ENCODE data around the gene AGAP2.

Gene AGAP2

DNA sequence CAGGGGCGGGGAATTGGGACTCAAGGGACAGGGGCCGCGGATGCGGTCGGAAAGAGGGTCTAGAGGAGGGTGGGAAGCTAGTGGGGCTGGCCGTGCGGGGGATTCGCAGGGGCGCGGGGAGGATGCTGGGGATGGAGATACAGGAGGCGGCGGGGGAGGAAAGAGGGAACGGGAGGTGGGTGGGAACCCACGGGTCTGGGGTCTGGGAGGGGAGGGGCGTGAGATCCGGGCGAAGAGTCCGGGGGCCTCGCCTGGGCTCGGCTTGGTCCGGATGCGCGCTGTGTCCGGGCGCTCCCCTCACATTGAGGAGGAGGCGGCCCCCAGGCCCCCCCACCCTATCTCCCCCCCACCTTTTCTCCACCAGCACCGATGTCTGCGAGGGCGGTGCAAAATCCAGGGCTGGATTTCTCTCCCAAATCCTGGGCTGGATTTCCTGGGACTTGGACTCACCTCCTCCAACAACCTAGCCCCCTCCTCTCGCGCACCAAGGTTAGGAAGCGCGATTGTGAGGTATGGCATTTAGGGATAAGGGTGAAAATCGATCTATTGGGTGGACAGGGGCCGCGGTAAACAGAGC is at the start of gene AGAP2:
TSS of gene AGAP2 (minus strand) at position 82 of the 577 bp plus-strand sequence. CDS start 496 bp downstream, outside the sequence.
- H3K9me3 Mint-ChIP-seq: no peaks in the 10 kb centered on the region
- peaks cover 36% of the 10 kb centered on the region for H3K36me3 Mint-ChIP-seq (ENCODE audit: low read depth)
- H3K27ac Mint-ChIP-seq: peak within 1 kb of the TSS; percentile 78
- H3K4me1 Mint-ChIP-seq (ENCODE audit: low read depth): peaks cover 31% of the 10 kb centered on the region
- H3K27me3 Mint-ChIP-seq (ENCODE audit: low read depth): no peaks in the 10 kb centered on the region
- H3K4me3 Mint-ChIP-seq: peak within 1 kb of the TSS; percentile 81
- no peak for DNase-seq (ENCODE audit: low spot score)

DNA sequence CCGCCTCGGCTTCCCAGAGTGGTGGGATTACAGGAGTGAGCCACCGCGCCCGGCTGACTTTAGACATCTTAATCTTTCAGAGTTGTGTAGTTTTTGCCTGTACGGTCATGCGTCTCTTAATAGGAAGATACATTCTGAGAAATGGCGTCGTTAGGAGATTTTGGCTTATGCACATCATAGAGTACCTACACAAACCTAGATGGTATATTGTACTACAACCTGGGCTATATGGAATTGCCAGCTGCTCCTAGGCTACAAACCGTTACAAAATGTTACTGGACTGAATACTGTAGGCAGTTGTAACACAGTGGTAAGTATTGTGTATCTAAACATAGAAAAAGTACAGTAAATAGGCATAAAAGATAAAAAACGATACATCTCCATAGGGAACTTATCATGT is 45.3 kb upstream of the AGAP2 start:
- Mint-ChIP-seq H3K9me3 (no peaks in the 10 kb centered on the region), H3K4me3 (peak overlapping the region; percentile 73), H3K27me3 (ENCODE audit: low read depth) (no peaks in the 10 kb centered on the region), H3K36me3 (ENCODE audit: low read depth) (peaks cover 31% of the 10 kb centered on the region), H3K4me1 (ENCODE audit: low read depth) (peaks cover 16% of the 10 kb centered on the region), H3K27ac (peak overlapping the region; percentile 34)
- no peak for DNase-seq (ENCODE audit: low spot score)

DNA sequence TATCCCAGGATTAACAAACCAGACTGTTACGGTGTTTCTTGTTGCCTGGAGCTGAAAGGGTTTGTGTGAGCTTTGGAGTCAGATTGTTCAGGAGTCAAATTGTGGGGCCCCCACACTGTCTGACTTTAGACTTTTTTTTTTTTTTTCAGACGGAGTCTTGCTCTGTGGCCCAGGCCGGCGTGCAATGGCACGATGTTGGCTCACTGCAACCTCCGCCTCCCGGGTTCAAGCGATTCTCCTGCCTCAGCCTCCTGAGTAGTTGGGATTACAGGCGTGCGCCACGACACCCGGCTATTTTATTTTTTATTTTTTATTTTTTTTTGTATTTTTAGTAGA is 44.9 kb upstream of the AGAP2 start:
- Mint-ChIP-seq H3K27me3 (ENCODE audit: low read depth) (no peaks in the 10 kb centered on the region), H3K9me3 (no peaks in the 10 kb centered on the region), H3K36me3 (ENCODE audit: low read depth) (peaks cover 27% of the 10 kb centered on the region), H3K4me3 (peak overlapping the region; percentile 96), H3K27ac (peak overlapping the region; percentile 94), H3K4me1 (ENCODE audit: low read depth) (peaks cover 16% of the 10 kb centered on the region)
- DNase-seq (ENCODE audit: low spot score): no peak

DNA sequence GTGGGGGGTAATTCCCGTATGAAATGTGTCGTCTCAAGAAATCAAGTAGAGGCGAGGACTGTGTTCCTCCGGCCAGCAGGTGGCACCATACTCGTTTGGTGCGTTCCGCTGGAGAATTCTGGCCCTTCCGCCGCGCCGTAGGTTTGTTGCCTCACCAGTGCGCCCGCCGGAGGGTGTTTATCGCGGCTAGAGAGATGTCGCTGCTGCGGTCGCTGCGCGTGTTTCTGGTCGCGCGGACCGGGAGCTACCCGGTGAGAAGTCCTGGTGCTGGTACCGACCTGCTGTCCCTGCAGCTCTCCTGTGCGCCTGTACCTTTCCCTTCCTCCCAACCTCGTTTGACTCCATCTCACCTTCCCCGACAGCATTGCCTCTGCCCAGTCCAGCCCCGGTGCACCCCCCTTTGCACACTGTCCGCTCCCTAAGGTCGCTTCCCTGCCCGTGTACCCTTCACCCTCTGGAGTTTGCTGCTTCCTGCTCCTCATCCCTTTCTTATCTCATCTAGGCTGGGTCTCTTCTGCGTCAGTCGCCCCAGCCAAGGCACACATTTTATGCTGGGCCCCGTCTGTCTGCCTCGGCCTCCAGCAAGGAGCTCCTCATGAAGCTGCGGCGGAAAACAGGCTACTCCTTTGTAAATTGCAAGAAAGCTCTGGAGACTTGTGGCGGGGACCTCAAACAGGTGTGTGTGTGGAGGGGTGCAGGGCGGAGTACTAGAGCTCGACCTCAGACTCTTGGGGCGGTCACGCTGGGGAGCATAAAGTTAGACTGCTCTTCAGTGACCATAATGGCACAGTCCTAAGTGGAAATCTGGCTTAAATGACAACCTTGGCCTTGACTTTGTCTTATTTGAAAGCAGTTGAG is 44.3 kb upstream of the AGAP2 start, which contains the start of gene TSFM:
TSS of gene TSFM (plus strand) at position 180 of the 858 bp plus-strand sequence. CDS start at position 195, 15 bp downstream.
- no peaks in the 10 kb centered on the region for H3K27me3 Mint-ChIP-seq (ENCODE audit: low read depth)
- H3K36me3 Mint-ChIP-seq (ENCODE audit: low read depth): peaks cover 26% of the 10 kb centered on the region
- peak within 1 kb of the TSS; percentile 94 for H3K27ac Mint-ChIP-seq
- no peaks in the 10 kb centered on the region for H3K9me3 Mint-ChIP-seq
- H3K4me3 Mint-ChIP-seq: peak within 1 kb of the TSS; percentile 96
- H3K4me1 Mint-ChIP-seq (ENCODE audit: low read depth): peaks cover 16% of the 10 kb centered on the region
- DNase-seq (ENCODE audit: low spot score): peak; percentile 94

DNA sequence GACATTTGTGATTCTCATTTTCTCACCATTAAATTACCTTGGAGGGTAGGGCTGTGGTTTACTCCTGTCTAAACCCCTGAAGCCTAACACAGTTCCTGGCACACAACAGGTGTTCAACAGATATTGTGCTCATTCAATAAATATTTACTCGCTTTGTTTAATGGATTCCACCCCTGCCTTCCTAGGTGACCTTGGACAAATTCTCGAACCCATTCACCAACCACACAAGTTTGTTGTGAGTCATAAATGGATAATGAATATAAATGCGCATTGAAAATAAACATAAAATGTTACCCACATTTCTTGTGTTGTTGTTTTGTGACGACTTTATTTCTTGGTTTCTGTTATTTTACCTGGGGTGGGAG is 43.7 kb upstream of the AGAP2 start:
- peak overlapping the region; percentile 94 for H3K27ac Mint-ChIP-seq
- DNase-seq (ENCODE audit: low spot score): no peak
- no peaks in the 10 kb centered on the region for H3K9me3 Mint-ChIP-seq
- H3K4me3 Mint-ChIP-seq: peak overlapping the region; percentile 96
- peaks cover 20% of the 10 kb centered on the region for H3K36me3 Mint-ChIP-seq (ENCODE audit: low read depth)
- H3K4me1 Mint-ChIP-seq (ENCODE audit: low read depth): peaks cover 16% of the 10 kb centered on the region
- H3K27me3 Mint-ChIP-seq (ENCODE audit: low read depth): no peaks in the 10 kb centered on the region

DNA sequence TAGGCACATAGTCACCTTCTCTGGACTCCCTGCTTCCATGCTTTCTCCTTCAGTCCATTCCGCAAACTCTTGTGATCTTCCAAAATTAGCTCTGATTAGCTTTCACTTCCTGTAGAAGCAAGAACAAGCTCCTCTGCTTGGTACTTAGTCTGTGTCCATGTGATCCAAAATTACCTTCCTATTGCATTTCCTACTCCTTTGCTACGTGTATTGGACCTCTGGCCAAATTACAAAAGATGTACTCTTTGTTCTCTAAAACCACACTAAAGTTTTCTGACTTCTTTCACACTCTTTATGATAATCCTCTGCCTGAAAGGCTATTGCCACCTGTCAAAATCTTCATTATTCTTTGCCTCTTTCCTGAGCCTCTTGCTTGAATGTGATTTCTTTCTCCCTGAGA is 43.3 kb upstream of the AGAP2 start:
- H3K4me3 Mint-ChIP-seq: peak overlapping the region; percentile 96
- H3K27me3 Mint-ChIP-seq (ENCODE audit: low read depth): no peaks in the 10 kb centered on the region
- DNase-seq (ENCODE audit: low spot score): no peak
- peaks cover 16% of the 10 kb centered on the region for H3K4me1 Mint-ChIP-seq (ENCODE audit: low read depth)
- peak overlapping the region; percentile 76 for H3K27ac Mint-ChIP-seq
- peaks cover 18% of the 10 kb centered on the region for H3K36me3 Mint-ChIP-seq (ENCODE audit: low read depth)
- H3K9me3 Mint-ChIP-seq: no peaks in the 10 kb centered on the region

DNA sequence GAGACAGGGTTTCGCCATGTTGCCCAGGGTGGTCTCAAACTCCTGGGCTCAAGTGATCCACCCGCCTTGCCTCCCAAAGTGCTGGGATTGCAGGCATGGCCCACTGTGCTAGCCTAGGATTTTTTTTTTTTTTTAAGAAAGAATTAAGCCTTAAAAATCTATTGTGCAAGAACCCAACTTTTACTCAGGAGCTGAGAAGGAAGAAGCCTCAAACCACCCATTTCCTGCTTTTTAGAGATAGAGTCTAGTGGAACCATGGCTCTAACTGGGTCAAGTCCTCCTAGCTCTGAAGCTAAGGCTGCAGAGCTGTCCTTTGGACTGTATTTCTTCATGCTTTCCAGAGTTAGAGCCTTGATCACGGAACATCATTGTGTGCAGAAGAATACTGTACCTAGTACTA is 42.7 kb upstream of the AGAP2 start:
- no peaks in the 10 kb centered on the region for H3K9me3 Mint-ChIP-seq
- no peak for DNase-seq (ENCODE audit: low spot score)
- H3K27me3 Mint-ChIP-seq (ENCODE audit: low read depth): no peaks in the 10 kb centered on the region
- H3K36me3 Mint-ChIP-seq (ENCODE audit: low read depth): peaks cover 14% of the 10 kb centered on the region
- peak overlapping the region; percentile 76 for H3K27ac Mint-ChIP-seq
- H3K4me1 Mint-ChIP-seq (ENCODE audit: low read depth): peaks cover 16% of the 10 kb centered on the region
- no peak overlapping the region for H3K4me3 Mint-ChIP-seq

DNA sequence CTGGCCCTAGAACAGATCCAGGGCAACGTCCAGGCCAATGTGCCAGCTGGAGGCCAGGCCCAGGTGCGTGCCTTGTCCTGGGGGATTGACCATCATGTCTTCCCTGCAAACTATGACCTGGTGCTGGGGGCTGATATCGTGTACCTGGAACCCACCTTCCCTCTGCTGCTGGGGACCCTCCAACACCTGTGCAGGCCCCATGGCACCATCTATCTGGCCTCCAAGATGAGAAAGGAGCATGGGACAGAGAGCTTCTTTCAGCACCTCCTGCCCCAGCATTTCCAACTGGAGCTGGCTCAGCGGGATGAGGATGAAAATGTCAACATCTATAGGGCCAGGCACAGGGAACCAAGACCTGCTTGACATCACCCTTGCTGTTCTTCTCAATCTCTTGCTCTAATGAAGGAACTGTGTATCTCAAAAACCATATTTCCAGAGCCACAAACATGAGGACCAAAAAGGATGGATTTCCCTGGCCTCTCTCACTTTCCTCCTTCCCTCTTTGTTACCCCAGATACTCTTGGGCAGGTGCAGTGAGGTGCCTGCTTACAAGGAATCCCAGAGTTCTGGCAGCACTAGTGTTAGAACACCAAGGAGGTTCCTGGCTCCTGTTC is 41.8 kb upstream of the AGAP2 start:
- no peak for DNase-seq (ENCODE audit: low spot score)
- H3K9me3 Mint-ChIP-seq: no peaks in the 10 kb centered on the region
- H3K4me1 Mint-ChIP-seq (ENCODE audit: low read depth): peaks cover 18% of the 10 kb centered on the region
- H3K27ac Mint-ChIP-seq: no peak overlapping the region
- H3K27me3 Mint-ChIP-seq (ENCODE audit: low read depth): no peaks in the 10 kb centered on the region
- peaks cover 13% of the 10 kb centered on the region for H3K36me3 Mint-ChIP-seq (ENCODE audit: low read depth)
- H3K4me3 Mint-ChIP-seq: no peak overlapping the region

DNA sequence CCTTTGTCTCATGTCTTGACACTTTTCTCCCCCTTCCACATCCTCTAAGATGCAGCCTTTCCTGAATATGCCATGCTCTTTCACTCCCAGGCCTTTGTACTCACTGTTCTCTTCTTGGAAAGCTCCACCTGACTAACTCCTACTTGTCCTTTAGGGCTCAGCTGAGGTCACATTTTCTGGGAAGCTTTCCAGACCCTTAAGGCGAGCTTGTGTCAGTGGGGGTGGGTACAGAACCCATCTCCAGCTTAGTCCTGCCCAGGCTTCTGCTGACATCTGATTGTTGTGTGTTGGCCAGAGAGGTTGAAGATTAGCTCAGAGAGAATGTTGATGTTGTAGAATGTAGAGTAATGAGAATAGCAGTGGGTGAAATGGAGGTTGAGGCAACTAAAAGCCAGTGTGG is 41.2 kb upstream of the AGAP2 start:
- Mint-ChIP-seq H3K27me3 (ENCODE audit: low read depth) (no peaks in the 10 kb centered on the region), H3K9me3 (no peaks in the 10 kb centered on the region), H3K4me1 (ENCODE audit: low read depth) (peaks cover 18% of the 10 kb centered on the region), H3K27ac (no peak overlapping the region), H3K4me3 (no peak overlapping the region), H3K36me3 (ENCODE audit: low read depth) (peaks cover 13% of the 10 kb centered on the region)
- DNase-seq (ENCODE audit: low spot score): no peak

DNA sequence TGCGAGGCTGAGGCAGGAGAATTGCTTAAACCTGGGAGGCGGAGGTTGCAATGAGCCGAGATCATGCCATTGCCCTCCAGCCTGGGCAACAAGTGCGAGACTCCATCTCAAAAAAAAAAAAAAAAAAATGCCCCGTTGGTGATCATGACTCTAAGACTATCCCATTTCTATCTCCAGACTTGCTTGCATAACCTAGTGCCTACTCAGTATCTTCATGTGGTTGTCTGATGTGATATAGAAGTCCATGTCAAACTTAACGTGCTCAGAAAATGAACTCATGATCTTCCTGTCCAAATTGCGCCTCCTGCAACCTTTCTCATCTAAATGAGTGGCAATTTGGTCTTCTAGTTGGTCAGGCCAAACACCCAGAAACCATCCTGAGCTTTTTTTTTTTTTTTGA is 39.4 kb upstream of the AGAP2 start:
- no peak overlapping the region for H3K27ac Mint-ChIP-seq
- no peaks in the 10 kb centered on the region for H3K27me3 Mint-ChIP-seq (ENCODE audit: low read depth)
- peaks cover 18% of the 10 kb centered on the region for H3K4me1 Mint-ChIP-seq (ENCODE audit: low read depth)
- no peak overlapping the region for H3K4me3 Mint-ChIP-seq
- DNase-seq (ENCODE audit: low spot score): no peak
- H3K9me3 Mint-ChIP-seq: no peaks in the 10 kb centered on the region
- H3K36me3 Mint-ChIP-seq (ENCODE audit: low read depth): peaks cover 10% of the 10 kb centered on the region

DNA sequence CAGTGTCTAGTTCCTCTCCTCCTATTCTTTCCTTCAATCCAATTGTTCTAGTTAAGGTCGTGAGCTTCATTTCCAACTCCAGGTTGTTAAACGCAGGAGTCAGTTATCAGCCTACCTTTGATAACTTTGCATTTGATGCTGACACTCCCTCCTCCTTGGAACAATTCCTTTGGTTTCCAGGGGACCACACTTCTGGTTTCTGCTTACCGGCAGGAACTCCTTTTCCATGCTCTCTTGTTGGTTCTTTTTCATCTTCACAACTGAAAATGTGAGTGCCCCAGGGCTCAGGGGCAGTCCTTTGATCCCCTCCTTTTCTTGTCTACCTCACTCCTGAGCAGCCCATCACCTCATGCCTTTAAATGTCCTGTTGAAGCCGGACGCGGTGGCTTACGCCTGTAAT is 38.8 kb upstream of the AGAP2 start:
- no peak overlapping the region for H3K4me3 Mint-ChIP-seq
- H3K4me1 Mint-ChIP-seq (ENCODE audit: low read depth): peaks cover 18% of the 10 kb centered on the region
- no peak for DNase-seq (ENCODE audit: low spot score)
- no peaks in the 10 kb centered on the region for H3K27me3 Mint-ChIP-seq (ENCODE audit: low read depth)
- peaks cover 5% of the 10 kb centered on the region for H3K36me3 Mint-ChIP-seq (ENCODE audit: low read depth)
- H3K9me3 Mint-ChIP-seq: no peaks in the 10 kb centered on the region
- no peak overlapping the region for H3K27ac Mint-ChIP-seq

DNA sequence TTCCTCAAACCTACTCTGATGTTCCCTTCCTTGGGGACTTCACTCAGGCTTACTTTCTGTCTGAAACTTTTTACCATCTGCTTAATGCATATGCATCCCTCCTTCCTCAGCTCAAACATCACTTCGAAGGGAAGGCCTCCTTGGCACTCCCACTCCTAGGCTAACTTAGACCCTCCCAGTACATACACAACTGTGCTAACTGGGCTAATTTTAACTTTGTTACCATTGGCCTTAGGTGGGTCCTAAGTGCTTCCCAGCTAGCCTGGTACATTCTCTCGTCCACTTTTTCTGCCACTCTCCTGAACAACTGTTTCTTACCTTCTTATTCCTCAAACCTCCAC is 37.7 kb upstream of the AGAP2 start:
- peaks cover 5% of the 10 kb centered on the region for H3K36me3 Mint-ChIP-seq (ENCODE audit: low read depth)
- DNase-seq (ENCODE audit: low spot score): no peak
- no peaks in the 10 kb centered on the region for H3K27me3 Mint-ChIP-seq (ENCODE audit: low read depth)
- H3K9me3 Mint-ChIP-seq: no peaks in the 10 kb centered on the region
- H3K4me1 Mint-ChIP-seq (ENCODE audit: low read depth): peaks cover 15% of the 10 kb centered on the region
- H3K27ac Mint-ChIP-seq: no peak overlapping the region
- no peak overlapping the region for H3K4me3 Mint-ChIP-seq

DNA sequence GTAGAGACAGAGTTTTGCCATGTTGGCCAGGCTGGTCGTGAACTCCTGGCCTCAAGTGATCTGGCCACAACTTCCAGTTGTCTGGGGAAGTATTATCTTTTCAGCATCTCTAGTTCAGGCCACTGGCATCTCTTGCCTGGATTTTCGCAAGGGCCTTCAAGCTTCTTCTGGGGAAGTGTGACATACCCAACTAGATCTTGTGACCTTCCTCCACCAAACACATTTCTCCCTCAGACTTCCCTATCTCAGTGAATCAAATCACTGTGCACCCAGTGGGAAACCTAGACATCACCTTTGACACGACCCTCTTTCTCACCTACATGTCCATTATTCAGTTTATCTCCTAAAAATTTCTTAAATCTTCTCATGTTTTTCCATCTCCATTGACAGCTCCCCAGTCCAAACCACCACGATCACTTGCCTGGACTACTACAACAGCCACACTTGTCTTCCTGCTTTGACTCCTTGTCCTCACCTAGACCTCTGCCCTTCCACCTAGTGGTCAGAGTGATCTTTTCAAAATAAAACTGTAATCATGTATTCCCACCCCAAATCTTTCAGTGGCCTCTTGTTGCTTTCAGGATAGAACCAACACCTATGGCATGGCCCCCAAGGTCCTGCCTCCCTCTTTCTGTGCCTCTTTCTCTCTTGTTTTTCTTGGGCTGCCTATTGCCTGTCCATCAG is 37.2 kb upstream of the AGAP2 start:
- no peak for DNase-seq (ENCODE audit: low spot score)
- H3K27ac Mint-ChIP-seq: no peak overlapping the region
- peaks cover 5% of the 10 kb centered on the region for H3K36me3 Mint-ChIP-seq (ENCODE audit: low read depth)
- H3K4me1 Mint-ChIP-seq (ENCODE audit: low read depth): peaks cover 15% of the 10 kb centered on the region
- H3K4me3 Mint-ChIP-seq: no peak overlapping the region
- no peaks in the 10 kb centered on the region for H3K9me3 Mint-ChIP-seq
- H3K27me3 Mint-ChIP-seq (ENCODE audit: low read depth): no peaks in the 10 kb centered on the region

DNA sequence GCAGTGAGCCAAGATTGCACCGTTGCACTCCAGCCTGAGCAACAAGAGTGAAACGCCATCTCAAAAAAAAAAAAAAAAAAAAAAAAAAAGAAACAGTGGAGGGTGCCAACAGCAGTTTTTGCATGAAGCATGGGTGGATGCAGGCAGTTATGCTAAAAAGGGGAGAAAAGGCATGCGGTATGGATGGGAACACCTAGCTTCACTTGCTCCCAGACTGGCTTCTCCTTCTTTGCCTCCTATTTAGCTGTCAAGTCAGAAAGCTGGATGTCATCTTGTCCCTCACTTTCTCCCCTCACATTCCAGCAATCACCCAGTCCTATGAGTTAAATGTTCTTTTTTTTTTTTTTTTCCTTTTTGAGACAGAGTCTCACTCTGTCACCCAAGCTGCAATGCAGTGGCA is 36.5 kb upstream of the AGAP2 start:
- Mint-ChIP-seq H3K36me3 (ENCODE audit: low read depth) (peaks cover 9% of the 10 kb centered on the region), H3K27me3 (ENCODE audit: low read depth) (no peaks in the 10 kb centered on the region), H3K4me1 (ENCODE audit: low read depth) (peaks cover 19% of the 10 kb centered on the region), H3K27ac (no peak overlapping the region), H3K4me3 (no peak overlapping the region), H3K9me3 (no peaks in the 10 kb centered on the region)
- DNase-seq (ENCODE audit: low spot score): no peak
